Endodermal cell (in vitro differentiated cells): Measurements from ENCODE around the gene FEM1A. TPM values are rescaled to one million over a fixed set of nuclear protein-coding genes. Genes with fewer than 3 reads are reported as not detected.
"Not testable (repeated sequence)": the region's sequence is repeated elsewhere in the genome, so short reads cannot be mapped to it uniquely, and the experiment has no call there.

Source experiments
- DNase-seq: peaks from one replicate; pipeline ENCODE4 v3.0.0-alpha.2; 2017
- H3K27ac ChIP-seq: 2 replicates; pipeline ENCODE4 v1.5.1; 2013; ENCODE audit warnings: mild to moderate bottlenecking, low read depth, low read length, moderate library complexity
- H3K27me3 ChIP-seq: 2 replicates; pipeline ENCODE4 v1.6.1; 2013; ENCODE audit warnings: mild to moderate bottlenecking, low read length, moderate library complexity; ENCODE audit not compliant: insufficient read depth, control insufficient read depth, poor library complexity, severe bottlenecking
- H3K36me3 ChIP-seq: 2 replicates; pipeline ENCODE4 v1.7.0; 2013; ENCODE audit warnings: mild to moderate bottlenecking, low read length, moderate library complexity; ENCODE audit not compliant: control insufficient read depth, insufficient read depth
- H3K4me1 ChIP-seq: one replicate; pipeline ENCODE4 v1.7.0; 2013; ENCODE audit warnings: low read length; ENCODE audit not compliant: control insufficient read depth, insufficient read depth
- H3K4me3 ChIP-seq: 2 replicates; pipeline ENCODE4 v1.5.1; 2013; ENCODE audit warnings: mild to moderate bottlenecking, low read length, moderate library complexity
- H3K9ac ChIP-seq: 2 replicates; pipeline ENCODE4 v1.6.1; 2013; ENCODE audit warnings: mild to moderate bottlenecking, low read length, moderate library complexity; ENCODE audit not compliant: poor library complexity, severe bottlenecking; ENCODE audit errors: extremely low read depth
- H3K9me3 ChIP-seq: 2 replicates; pipeline ENCODE4 v1.6.1; 2013; ENCODE audit warnings: mild to moderate bottlenecking, low read length, moderate library complexity; ENCODE audit not compliant: control insufficient read depth
- H3K27ac Mint-ChIP-seq: 2 replicates; pipeline ENCODE4 v1.8.0; 2020; ENCODE audit warnings: mixed read lengths
- H3K27me3 Mint-ChIP-seq: 2 replicates; pipeline ENCODE4 v1.8.0; 2021; ENCODE audit warnings: mild to moderate bottlenecking, mixed read lengths; ENCODE audit not compliant: insufficient read depth
- H3K36me3 Mint-ChIP-seq: 2 replicates; pipeline ENCODE4 v1.8.0; 2020; ENCODE audit warnings: low read depth, mixed read lengths
- H3K4me1 Mint-ChIP-seq: 2 replicates; pipeline ENCODE4 v1.8.0; 2020; ENCODE audit warnings: mixed read lengths
- H3K4me3 Mint-ChIP-seq: 2 replicates; pipeline ENCODE4 v1.8.0; 2020; ENCODE audit warnings: mild to moderate bottlenecking, moderate library complexity, mixed read lengths
- H3K9me3 Mint-ChIP-seq: 2 replicates; pipeline ENCODE4 v1.8.0; 2020; ENCODE audit warnings: mild to moderate bottlenecking, mixed read lengths
- WGBS, 2 experiments: methylation state at CpG; one replicate each; pipeline versions ENCODE4 v1.1.5 to v1.1.7; 2013; ENCODE audit warnings: missing lambda C conversion rate in 2 of 2, mixed read lengths in 1 of 2; ENCODE audit not compliant: insufficient coverage in 1 of 2, insufficient read length in 1 of 2; 5-methylcytosine and 5-hydroxymethylcytosine counted together
- total RNA-seq, 2 donors: library from RNA; stranded (reverse); fragmentation: NEBNext Ultra II Directional in 1 of 2; extraction: Animal tissue kit (Norgen Biotek cat#: 25700) in 1 of 2; gene quantifications; 2 replicates in 1 of 2; 3 replicates in 1 of 2; pipeline ENCODE4 v1.2.1, GENCODE V29; 2021
- TF ChIP-seq, protein P1 (sequence below): fragments of 200-600 bp; sonication (generic); conservative IDR thresholded peaks from 2 replicates; pipeline ENCODE4 v1.5.0; 2021; ENCODE audit warnings: antibody characterized with exemption, mild to moderate bottlenecking

The FEM1A gene
- total RNA-seq, 2 donors from 2014 or later = 15.8 to 16.0 TPM

- Mint-ChIP-seq H3K4me1 (no peaks in the 10 kb centered on the region), H3K4me3 (no peak overlapping the region), H3K9me3 (no peaks in the 10 kb centered on the region), H3K27ac (no peak overlapping the region), H3K27me3 (peaks cover 30% of the 10 kb centered on the region), H3K36me3 (no peaks in the 10 kb centered on the region)
- Histone ChIP-seq H3K4me1 (no peaks in the 10 kb centered on the region), H3K9ac (no peak overlapping the region), H3K36me3 (no peaks in the 10 kb centered on the region), H3K27ac (no peak overlapping the region), H3K9me3 (no peaks in the 10 kb centered on the region), H3K4me3 (no peak overlapping the region), H3K27me3 (peaks cover 27% of the 10 kb centered on the region)
- DNase-seq = no peak
- 48 to 69% methylated on average over 3 to 5 of the region's 5 CpGs for WGBS, 2 experiments
- TF ChIP-seq, protein P1, sequence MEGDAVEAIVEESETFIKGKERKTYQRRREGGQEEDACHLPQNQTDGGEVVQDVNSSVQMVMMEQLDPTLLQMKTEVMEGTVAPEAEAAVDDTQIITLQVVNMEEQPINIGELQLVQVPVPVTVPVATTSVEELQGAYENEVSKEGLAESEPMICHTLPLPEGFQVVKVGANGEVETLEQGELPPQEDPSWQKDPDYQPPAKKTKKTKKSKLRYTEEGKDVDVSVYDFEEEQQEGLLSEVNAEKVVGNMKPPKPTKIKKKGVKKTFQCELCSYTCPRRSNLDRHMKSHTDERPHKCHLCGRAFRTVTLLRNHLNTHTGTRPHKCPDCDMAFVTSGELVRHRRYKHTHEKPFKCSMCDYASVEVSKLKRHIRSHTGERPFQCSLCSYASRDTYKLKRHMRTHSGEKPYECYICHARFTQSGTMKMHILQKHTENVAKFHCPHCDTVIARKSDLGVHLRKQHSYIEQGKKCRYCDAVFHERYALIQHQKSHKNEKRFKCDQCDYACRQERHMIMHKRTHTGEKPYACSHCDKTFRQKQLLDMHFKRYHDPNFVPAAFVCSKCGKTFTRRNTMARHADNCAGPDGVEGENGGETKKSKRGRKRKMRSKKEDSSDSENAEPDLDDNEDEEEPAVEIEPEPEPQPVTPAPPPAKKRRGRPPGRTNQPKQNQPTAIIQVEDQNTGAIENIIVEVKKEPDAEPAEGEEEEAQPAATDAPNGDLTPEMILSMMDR = no peak
These were observed 15.8 kb upstream of the FEM1A start for GRCh38 chr19:4775627-4776152.

- Histone ChIP-seq H3K4me3 (no peak overlapping the region), H3K4me1 (no peaks in the 10 kb centered on the region), H3K27ac (no peak overlapping the region), H3K36me3 (no peaks in the 10 kb centered on the region), H3K9ac (no peak overlapping the region), H3K9me3 (no peaks in the 10 kb centered on the region), H3K27me3 (peaks cover 22% of the 10 kb centered on the region)
- Mint-ChIP-seq H3K9me3 (peaks cover 2% of the 10 kb centered on the region), H3K4me1 (no peaks in the 10 kb centered on the region), H3K36me3 (no peaks in the 10 kb centered on the region), H3K4me3 (no peak overlapping the region), H3K27me3 (peaks cover 35% of the 10 kb centered on the region), H3K27ac (no peak overlapping the region)
- 47 to 58% methylated on average over 9 to 14 of the region's 14 CpGs for WGBS, 2 experiments
- TF ChIP-seq, protein P1 = no peak
- DNase-seq = no peak
These were observed 14.9 kb upstream of the FEM1A start for GRCh38 chr19:4776436-4777211.

DNA sequence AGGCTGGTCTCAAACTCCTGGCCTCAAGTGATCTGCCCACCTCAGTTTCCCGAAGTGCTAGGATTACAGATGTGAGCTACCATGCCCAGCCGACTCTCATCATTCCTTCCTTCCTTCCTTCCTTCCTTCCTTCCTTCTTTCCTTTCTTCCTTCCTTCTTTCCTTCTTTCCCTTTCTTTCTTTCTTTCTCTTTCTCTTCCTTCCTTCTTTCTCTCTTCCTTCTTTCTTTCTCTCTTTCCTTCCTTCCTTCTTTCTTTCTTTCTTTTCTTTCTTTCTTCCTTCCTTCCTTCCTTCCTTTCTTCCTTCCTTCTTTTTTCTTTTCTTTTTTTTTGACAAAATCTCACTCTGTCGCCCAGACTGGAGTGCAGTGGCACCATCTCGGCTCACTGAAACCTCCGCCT, 13.4 kb upstream of the FEM1A start:
- not testable (repeated sequence) for H3K9me3 Mint-ChIP-seq, H3K4me3 Mint-ChIP-seq, H3K9me3 ChIP-seq, H3K27me3 ChIP-seq, DNase-seq, H3K4me3 ChIP-seq, H3K9ac ChIP-seq, H3K27ac Mint-ChIP-seq, H3K36me3 ChIP-seq, H3K27ac ChIP-seq, H3K4me1 Mint-ChIP-seq, H3K36me3 Mint-ChIP-seq, H3K4me1 ChIP-seq
- WGBS, 2 experiments = 87 to 89% methylated on average over 4 to 5 of the region's 5 CpGs
- peaks cover 30% of the 10 kb centered on the region for H3K27me3 Mint-ChIP-seq
